Endothelial cell of umbilical vein (primary cell): Measurements from ENCODE around the gene RIPOR3. TPM values are rescaled to one million over a fixed set of nuclear protein-coding genes. Genes with fewer than 3 reads are reported as not detected.

ENCODE experiments used
- BruUV-seq: library from RNA; stranded (reverse); fragments of 400-500 nt; replicated peaks from 2 replicates; lab custom pipeline; 2021; lab: Mats Ljungman, UMichigan
- CTCF ChIA-PET: fragments of 300-600, 350-600 bp; sonication (Branson Sonifier 250); formaldehyde crosslinking; loops from one replicate; lab custom pipeline; 2021; ENCODE audit warnings: antibody characterized with exemption, inconsistent platforms; lab: Charles Lee
- POLR2A ChIA-PET: fragments of 300-600, 350-600 bp; sonication (Branson Sonifier 250); formaldehyde crosslinking; loops from one replicate; lab custom pipeline; 2021; ENCODE audit warnings: antibody characterized with exemption, inconsistent platforms; lab: Charles Lee
- DNase-seq: peaks from one replicate; pipeline ENCODE4 v3.0.0-alpha.2; 2011; ENCODE audit warnings: low read depth, low spot score
- FAIRE-seq: peaks from 2 replicates; lab custom pipeline; 2011; peaks lifted over from hg19 to GRCh38; lab: Jason Lieb, UNC
- H2AFZ ChIP-seq: 2 replicates; pipeline ENCODE4 v1.6.0; 2012; ENCODE audit warnings: low read depth, low read length, control low read depth, inconsistent platforms
- H3K27ac ChIP-seq: 2 replicates; pipeline ENCODE4 v1.5.1; 2011; ENCODE audit warnings: low read depth, mild to moderate bottlenecking, control low read depth, low read length, moderate library complexity; ENCODE audit not compliant: insufficient read depth
- H3K27me3 ChIP-seq, 2 experiments: 2 replicates each; pipeline versions ENCODE4 v1.6.0 to v1.6.1; 2011; ENCODE audit warnings: low read length in 2 of 2, mixed read lengths in 1 of 2; ENCODE audit not compliant: control insufficient read depth in 2 of 2, insufficient read depth in 2 of 2
- H3K36me3 ChIP-seq, 2 experiments: 2 replicates in 1 of 2; 3 replicates in 1 of 2; pipeline ENCODE4 v1.5.1; 2011; ENCODE audit warnings: low read length in 2 of 2, mild to moderate bottlenecking in 1 of 2, moderate library complexity in 1 of 2; ENCODE audit not compliant: control insufficient read depth in 2 of 2, insufficient read depth in 2 of 2; ENCODE audit errors: extremely low read depth in 1 of 2
- H3K4me1 ChIP-seq: 3 replicates; pipeline ENCODE4 v1.5.1; 2011; ENCODE audit warnings: mild to moderate bottlenecking, low read length; ENCODE audit not compliant: control insufficient read depth, insufficient read depth; ENCODE audit errors: extremely low read depth
- H3K4me2 ChIP-seq: 2 replicates; pipeline ENCODE4 v1.6.1; 2011; ENCODE audit warnings: low read length, control low read depth, mixed read lengths; ENCODE audit not compliant: insufficient read depth
- H3K4me3 ChIP-seq, 3 experiments: fragments of 200-600 bp in 1 of 3; sonication (generic), shearing (Covaris generic) in 1 of 3; replicated peaks in 1 of 3; 2 replicates each; pipeline ENCODE4 v1.5.1; 2011 to 2016; ENCODE audit warnings: control low read depth in 3 of 3, low read length in 3 of 3, mild to moderate bottlenecking in 2 of 3, inconsistent platforms in 1 of 3, low read depth in 1 of 3, moderate library complexity in 1 of 3; ENCODE audit not compliant: insufficient read depth in 1 of 3
- H3K79me2 ChIP-seq: 2 replicates; pipeline ENCODE4 v1.6.0; 2012; ENCODE audit warnings: low read length, inconsistent platforms; ENCODE audit not compliant: control insufficient read depth, insufficient read depth
- H3K9ac ChIP-seq: replicated peaks from 2 replicates; pipeline ENCODE3; 2011; ENCODE audit warnings: low read length, control low read depth; ENCODE audit not compliant: insufficient read depth; ENCODE audit errors: extremely low read depth
- H3K9me1 ChIP-seq: replicated peaks from 3 replicates; pipeline ENCODE4 v1.6.0; 2011; ENCODE audit warnings: mild to moderate bottlenecking, low read length; ENCODE audit not compliant: control insufficient read depth, insufficient read depth; ENCODE audit errors: extremely low read depth
- H3K9me3 ChIP-seq: replicated peaks from 2 replicates; pipeline ENCODE4 v1.5.1; 2012; ENCODE audit warnings: low read length, inconsistent platforms; ENCODE audit not compliant: control insufficient read depth, insufficient read depth
- H4K20me1 ChIP-seq: replicated peaks from 2 replicates; pipeline ENCODE3; 2011; ENCODE audit warnings: mild to moderate bottlenecking, low read length; ENCODE audit not compliant: control insufficient read depth, insufficient read depth; ENCODE audit errors: extremely low read depth
- EZH2 ChIP-seq: IDR thresholded peaks from 2 replicates; pipeline ENCODE4 v1.6.1; 2012; ENCODE audit warnings: borderline replicate concordance, low read depth, mild to moderate bottlenecking, moderate library complexity, low read length, inconsistent platforms; ENCODE audit not compliant: severe bottlenecking
- FOS ChIP-seq: IDR thresholded peaks from 2 replicates; pipeline ENCODE4 v1.6.1; 2011; ENCODE audit warnings: mild to moderate bottlenecking, low read length, moderate library complexity, borderline replicate concordance; ENCODE audit not compliant: insufficient read depth
- GATA2 ChIP-seq: IDR thresholded peaks from 2 replicates; pipeline ENCODE4 v1.7.0; 2011; ENCODE audit warnings: low read depth, mild to moderate bottlenecking, moderate library complexity, mixed read lengths, low read length; ENCODE audit not compliant: insufficient read length, insufficient read depth
- JUN ChIP-seq: IDR thresholded peaks from 2 replicates; pipeline ENCODE4 v1.6.1; 2011; ENCODE audit warnings: borderline replicate concordance, low read depth; ENCODE audit not compliant: insufficient read length, insufficient read depth
- MYC ChIP-seq: IDR thresholded peaks from one replicate; pipeline ENCODE4 v1.6.1; 2011; ENCODE audit warnings: mild to moderate bottlenecking, low read depth, low read length
- POLR2A ChIP-seq: IDR thresholded peaks from 2 replicates; pipeline ENCODE4 v1.6.1; 2012; ENCODE audit warnings: low read depth, mild to moderate bottlenecking, control low read depth, low read length
- POLR2AphosphoS5 ChIP-seq: IDR thresholded peaks from 2 replicates; pipeline ENCODE4 v1.6.1; 2012; ENCODE audit warnings: low read depth, mild to moderate bottlenecking, control low read depth, low read length, moderate library complexity; ENCODE audit not compliant: insufficient read depth
- dilution Hi-C: fragments of 300-500 bp; cut with MboI; formaldehyde crosslinking; loops from one replicate; pipeline ENCODE4 v1.15.0; 2019; ENCODE audit warnings: low sequenced_read_pairs; ENCODE audit not compliant: extremely low pct_ligation_motif_present
- intact Hi-C: fragments of 100-400 bp; cut with micrococcal nuclease; formaldehyde crosslinking; loops from one replicate; pipeline ENCODE4 v1.10.0; 2022
- polyA plus RNA-seq, 4 experiments: library from polyadenylated mRNA; depleted of rRNA in 3 of 4; stranded (reverse) in 3 of 4; unstranded in 1 of 4; fragments of >200 nt; gene quantifications; 2 replicates each; pipeline versions ENCODE4 v1.2.1 to v1.2.3, GENCODE V29; 2011 to 2012; ENCODE audit warnings: missing spikeins in 1 of 4
- total RNA-seq: library from RNA; stranded (reverse); gene quantifications from 2 replicates; pipeline ENCODE4 v1.2.3, GENCODE V29; 2021
- TF ChIP-seq, protein P1 (sequence below): IDR thresholded peaks from 2 replicates; pipeline ENCODE4 v1.6.1; 2011; ENCODE audit not compliant: insufficient read depth, insufficient read length
- TF ChIP-seq, protein P2 (sequence below), 2 donors: IDR thresholded peaks; 1 replicate in 1 of 2; 2 replicates in 1 of 2; pipeline ENCODE4 v1.5.1; 2011; ENCODE audit warnings: low read length in 2 of 2, mild to moderate bottlenecking in 2 of 2, moderate library complexity in 2 of 2, control low read depth in 1 of 2, inconsistent platforms in 1 of 2, low read depth in 1 of 2; ENCODE audit not compliant: insufficient read depth in 1 of 2; ENCODE audit errors: extremely low read depth in 1 of 2

Gene RIPOR3
- total and polyA plus RNA-seq, 2 donors (not counting 3 experiments of a cell fraction or from before 2014, with no cell fraction given) = not detected

DNA sequence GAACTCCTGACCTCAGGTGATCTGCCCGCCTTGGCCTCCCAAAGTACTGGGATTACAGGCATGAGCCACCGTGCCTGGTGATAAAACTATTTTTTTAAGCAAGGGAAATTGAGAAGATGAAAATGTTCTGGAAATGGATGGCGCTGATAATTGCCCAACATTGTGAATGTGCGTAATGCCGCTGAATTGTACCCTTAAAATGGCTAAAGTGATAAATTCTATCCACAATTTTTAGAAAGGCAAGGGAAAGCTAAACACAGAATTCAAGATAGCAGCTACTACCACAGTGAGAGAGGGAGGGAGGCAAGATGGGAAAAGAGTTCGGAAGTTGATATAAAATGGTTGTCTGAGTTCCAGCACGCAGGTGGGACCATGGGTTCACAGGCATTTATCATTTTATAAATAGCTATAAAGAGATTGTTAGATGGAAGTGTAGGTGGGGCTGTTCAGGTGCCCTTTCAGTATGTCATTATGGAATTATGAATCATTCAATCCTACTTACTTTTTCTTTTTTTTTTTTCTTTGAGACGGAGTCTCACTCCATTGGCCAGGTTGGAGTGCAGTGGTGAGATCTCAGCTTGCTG, 8.3 kb downstream of the RIPOR3 start:
- POLR2A ChIA-PET = interaction anchor here (0.6 kb wide), 1 partner anchor 39 kb away, joined by 4 read pairs; no protein-coding TSS in a partner anchor
- Histone ChIP-seq H3K4me1 (no peaks in the 10 kb centered on the region), H4K20me1 (no peaks in the 10 kb centered on the region), H3K9me3 (no peaks in the 10 kb centered on the region), H3K4me2 (no peak overlapping the region), H3K4me3 (no peak overlapping the region), H3K9ac (no peak overlapping the region), H3K79me2 (no peaks in the 10 kb centered on the region), H3K27me3 (peaks cover 0 to 2% of the 10 kb centered on the region in 2 experiments), H2AFZ (no peak overlapping the region), H3K27ac (no peak overlapping the region), H3K9me1 (no peaks in the 10 kb centered on the region), H3K36me3 (no peaks in the 10 kb centered on the region)
- TF ChIP-seq POLR2AphosphoS5 = no peak
- TF ChIP-seq, protein P1, sequence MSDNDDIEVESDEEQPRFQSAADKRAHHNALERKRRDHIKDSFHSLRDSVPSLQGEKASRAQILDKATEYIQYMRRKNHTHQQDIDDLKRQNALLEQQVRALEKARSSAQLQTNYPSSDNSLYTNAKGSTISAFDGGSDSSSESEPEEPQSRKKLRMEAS = no peak
- no peak for TF ChIP-seq GATA2
- TF ChIP-seq, protein P2, sequence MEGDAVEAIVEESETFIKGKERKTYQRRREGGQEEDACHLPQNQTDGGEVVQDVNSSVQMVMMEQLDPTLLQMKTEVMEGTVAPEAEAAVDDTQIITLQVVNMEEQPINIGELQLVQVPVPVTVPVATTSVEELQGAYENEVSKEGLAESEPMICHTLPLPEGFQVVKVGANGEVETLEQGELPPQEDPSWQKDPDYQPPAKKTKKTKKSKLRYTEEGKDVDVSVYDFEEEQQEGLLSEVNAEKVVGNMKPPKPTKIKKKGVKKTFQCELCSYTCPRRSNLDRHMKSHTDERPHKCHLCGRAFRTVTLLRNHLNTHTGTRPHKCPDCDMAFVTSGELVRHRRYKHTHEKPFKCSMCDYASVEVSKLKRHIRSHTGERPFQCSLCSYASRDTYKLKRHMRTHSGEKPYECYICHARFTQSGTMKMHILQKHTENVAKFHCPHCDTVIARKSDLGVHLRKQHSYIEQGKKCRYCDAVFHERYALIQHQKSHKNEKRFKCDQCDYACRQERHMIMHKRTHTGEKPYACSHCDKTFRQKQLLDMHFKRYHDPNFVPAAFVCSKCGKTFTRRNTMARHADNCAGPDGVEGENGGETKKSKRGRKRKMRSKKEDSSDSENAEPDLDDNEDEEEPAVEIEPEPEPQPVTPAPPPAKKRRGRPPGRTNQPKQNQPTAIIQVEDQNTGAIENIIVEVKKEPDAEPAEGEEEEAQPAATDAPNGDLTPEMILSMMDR (IDR thresholded peaks at IDR 0.05; ENCODE audit: extremely low read depth in 1 of 2, insufficient read depth in 1 of 2, low read depth in 1 of 2, low read length in 2 of 2) = no peak
- TF ChIP-seq MYC = no peak
- no peak for TF ChIP-seq JUN
- no peak for TF ChIP-seq FOS
- no peak for TF ChIP-seq POLR2A
- TF ChIP-seq EZH2 = no peak
- dilution Hi-C loops = no loop called here
- CTCF ChIA-PET = interaction anchor here (1.2 to 1.3 kb wide), 2 partner anchors 22 to 66 kb away, joined by 3 to 4 read pairs; no protein-coding TSS in a partner anchor
- intact Hi-C loops = no loop called here
- FAIRE-seq (no peak), DNase-seq (no peak)
- no TSS peak for BruUV-seq
